Prostate gland (tissue), 2 donors: ENCODE data around the gene TMEM100. TPM values are rescaled to one million over a fixed set of nuclear protein-coding genes. Genes with fewer than 3 reads are reported as not detected.

Experiments
- DNase-seq: peaks from one replicate; pipeline ENCODE4 v3.0.0-alpha.2; 2019; ENCODE audit warnings: low spot score
- H3K27ac ChIP-seq, 2 donors: fragments of 200-600 bp; sonication (generic); 2 replicates each; pipeline ENCODE4 v1.5.1; 2017 to 2019
- H3K27me3 ChIP-seq: fragments of 200-600 bp; sonication (generic); replicated peaks from 2 replicates; pipeline ENCODE4 v1.5.1; 2019; ENCODE audit not compliant: insufficient read depth
- H3K36me3 ChIP-seq, 2 donors: fragments of 200-600 bp; sonication (generic); 1 replicate in 1 of 2; 2 replicates in 1 of 2; pipeline versions ENCODE4 v1.5.1 to v1.8.1; 2017 to 2019
- H3K4me1 ChIP-seq: fragments of 200-600 bp; sonication (generic); replicated peaks from 2 replicates; pipeline ENCODE4 v1.5.1; 2019
- H3K4me3 ChIP-seq, 2 donors: fragments of 200-600 bp; sonication (generic); 2 replicates each; pipeline ENCODE4 v1.5.1; 2017 to 2019
- H3K9me3 ChIP-seq: fragments of 200-600 bp; sonication (generic); 2 replicates; pipeline ENCODE4 v1.5.1; 2017
- CTCF ChIP-seq, 4 experiments: fragments of 200-600 bp in 2 of 4; fragments of 450-650 bp in 2 of 4; sonication (generic) in 2 of 4; IDR thresholded peaks; 1 replicate in 3 of 4; 2 replicates in 1 of 4; pipeline ENCODE4 v1.5.1; 2016 to 2019; ENCODE audit warnings: antibody characterized with exemption in 4 of 4, mild to moderate bottlenecking in 2 of 4, moderate library complexity in 2 of 4
- POLR2A ChIP-seq: fragments of 450-650 bp; IDR thresholded peaks from one replicate; pipeline ENCODE4 v1.6.1; 2016; ENCODE audit warnings: antibody characterized with exemption, mild to moderate bottlenecking
- POLR2AphosphoS5 ChIP-seq: sonication (generic); formaldehyde crosslinking; IDR thresholded peaks from one replicate; pipeline ENCODE4 v1.6.1; 2017; ENCODE audit warnings: antibody characterized with exemption
- WGBS: methylation state at CpG from one replicate; pipeline ENCODE4 v1.1.5; 2018; 5-methylcytosine and 5-hydroxymethylcytosine counted together
- intact Hi-C: fragments of 100-400 bp; cut with DNase I; formaldehyde crosslinking; loops from one replicate; pipeline ENCODE4 v1.14.2; 2022
- total RNA-seq, 2 donors: library from RNA; depleted of rRNA; stranded (reverse); fragments of >200 nt; gene quantifications; one replicate each; pipeline ENCODE4 v1.1.0, GENCODE V29; 2016

TMEM100 gene
- total RNA-seq, 2 donors from 2014 or later = 1.2 to 3.2 TPM

GRCh38 chr17:55694286-55694910 lies 28.3 kb downstream of the TMEM100 start:
- Histone ChIP-seq H3K9me3 (no peaks in the 10 kb centered on the region), H3K27ac (no peak overlapping the region), H3K27me3 (no peaks in the 10 kb centered on the region), H3K4me1 (no peaks in the 10 kb centered on the region), H3K4me3 (no peak overlapping the region), H3K36me3 (no peaks in the 10 kb centered on the region)
- intact Hi-C loops = no loop called here
- WGBS = 56% methylated on average over 5 of the region's 5 CpGs
- no peak for TF ChIP-seq POLR2A
- TF ChIP-seq POLR2AphosphoS5 = no peak
- TF ChIP-seq CTCF (IDR thresholded peaks at IDR 0.05) = no peak
- no peak for DNase-seq

DNA sequence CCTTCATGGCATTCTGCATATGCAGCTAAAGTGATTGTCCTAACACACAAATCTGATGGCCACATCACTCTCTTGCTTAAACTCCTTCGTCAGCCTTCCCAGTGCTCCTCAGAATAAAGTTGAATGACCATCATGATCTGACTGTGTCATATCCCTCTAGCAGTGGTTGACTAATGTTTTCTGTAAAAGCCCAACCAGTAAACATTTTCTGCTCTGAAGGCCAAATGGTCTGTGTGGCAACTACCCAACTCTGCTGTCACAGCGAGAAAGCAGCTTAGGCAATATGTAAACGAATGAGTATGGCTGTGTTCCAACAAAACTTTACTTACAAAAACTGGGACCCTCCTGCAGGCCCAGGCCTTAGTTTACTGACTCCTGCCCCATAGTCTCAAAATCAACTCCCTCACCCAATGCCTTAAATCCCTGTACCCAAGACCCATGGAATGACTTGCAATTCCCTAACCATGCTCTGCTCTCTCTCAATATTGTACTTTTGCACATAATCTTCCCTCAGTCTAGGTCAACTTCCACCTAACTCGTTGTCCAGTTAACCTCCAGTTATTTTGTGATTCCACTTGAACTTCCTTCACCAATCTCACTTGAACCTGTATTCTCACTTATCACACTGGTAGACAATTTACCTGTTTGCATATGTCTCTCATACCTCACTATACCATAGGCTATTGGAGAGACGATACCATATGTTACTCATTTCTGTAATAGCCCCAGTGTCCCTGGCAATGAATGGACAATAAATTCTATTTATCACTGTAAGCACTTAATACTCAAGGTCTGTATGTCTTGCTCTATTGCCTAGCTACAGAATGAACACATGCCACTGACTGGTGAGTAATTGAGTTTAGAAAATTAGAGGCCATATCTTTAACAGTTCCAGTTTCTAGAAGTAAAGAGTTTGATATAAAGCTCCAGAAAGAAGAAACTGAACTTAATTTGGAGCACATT lies 29.1 kb downstream of the TMEM100 start:
- TF ChIP-seq CTCF (IDR thresholded peaks at IDR 0.05) = no peak
- no peak for TF ChIP-seq POLR2A
- no peak for TF ChIP-seq POLR2AphosphoS5
- Histone ChIP-seq H3K27ac (no peak overlapping the region), H3K27me3 (no peaks in the 10 kb centered on the region), H3K9me3 (no peaks in the 10 kb centered on the region), H3K36me3 (no peaks in the 10 kb centered on the region), H3K4me3 (no peak overlapping the region), H3K4me1 (no peaks in the 10 kb centered on the region)
- intact Hi-C loops = no loop called here
- no peak for DNase-seq
- 46% methylated on average over 5 of the region's 5 CpGs for WGBS

DNA sequence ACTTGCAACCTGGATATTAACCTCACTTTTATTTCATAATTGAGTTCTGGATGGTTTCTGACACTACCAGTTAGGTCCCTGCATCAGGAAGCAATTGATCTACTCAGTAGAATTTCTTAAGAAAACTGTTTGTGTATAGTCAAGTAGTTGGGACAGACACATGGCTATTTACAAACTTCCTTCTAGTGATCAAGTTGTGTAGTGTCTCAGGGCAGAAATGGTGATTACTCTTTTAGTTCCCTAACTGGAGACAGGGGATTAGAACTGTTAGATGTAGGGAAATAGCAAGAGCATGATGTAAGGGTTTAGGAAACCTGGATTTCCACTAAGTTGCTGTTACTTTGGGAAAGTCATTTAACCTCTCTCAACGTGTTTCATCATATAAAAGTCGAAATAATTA lies 30.4 kb downstream of the TMEM100 start:
- no peak overlapping the region for H3K27ac ChIP-seq
- H3K4me3 ChIP-seq = no peak overlapping the region
- intact Hi-C loops = no loop called here
- TF ChIP-seq CTCF (IDR thresholded peaks at IDR 0.05) (no peak), POLR2A (no peak), POLR2AphosphoS5 (no peak)
- no peaks in the 10 kb centered on the region for H3K27me3 ChIP-seq
- no peaks in the 10 kb centered on the region for H3K36me3 ChIP-seq
- H3K9me3 ChIP-seq = no peaks in the 10 kb centered on the region
- 76% methylated on average over 2 of the region's 2 CpGs for WGBS
- no peaks in the 10 kb centered on the region for H3K4me1 ChIP-seq
- no peak for DNase-seq

DNA sequence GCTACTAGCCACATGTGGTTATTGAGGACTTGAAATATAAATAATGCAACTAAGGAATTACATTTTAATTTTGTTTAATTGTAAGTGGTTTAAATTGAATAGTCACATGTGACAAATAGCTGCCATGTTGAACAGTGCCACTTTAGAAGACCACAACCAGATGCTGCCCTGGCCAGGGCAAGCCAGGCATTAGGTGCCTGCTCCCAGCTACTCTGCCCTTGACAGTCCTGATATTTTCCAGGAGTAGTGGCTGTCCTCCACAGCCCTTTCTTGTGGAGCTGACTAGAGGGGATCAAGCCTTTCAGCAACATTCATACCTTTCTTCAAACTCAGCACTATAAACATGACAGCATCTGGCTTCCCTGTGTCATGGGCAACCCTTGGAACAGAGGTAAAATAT lies 31.0 kb downstream of the TMEM100 start:
- no peak for DNase-seq
- intact Hi-C loops = no loop called here
- Histone ChIP-seq H3K4me3 (no peak overlapping the region), H3K4me1 (no peaks in the 10 kb centered on the region), H3K27ac (no peak overlapping the region), H3K9me3 (no peaks in the 10 kb centered on the region), H3K27me3 (no peaks in the 10 kb centered on the region), H3K36me3 (no peaks in the 10 kb centered on the region)
- TF ChIP-seq CTCF (IDR thresholded peaks at IDR 0.05) (no peak), POLR2A (no peak), POLR2AphosphoS5 (no peak)
